NCI-H1092 treated with DMSO at 0.1 percent for 48 hours (cell line): ENCODE data around the gene BCAR1.
"Not testable (repeated sequence)": the region's sequence is repeated elsewhere in the genome, so short reads cannot be mapped to it uniquely, and the experiment has no call there.

Source experiments
- DNase-seq: peaks from one replicate; lab custom pipeline; 2025; lab: John Stamatoyannopoulos, UW

Gene BCAR1

GRCh38 chr16:75224306-75225082 lies 26.9 kb downstream of the BCAR1 start:
- DNase-seq: no peak

- DNase-seq: not testable (repeated sequence)
These were observed 28.3 kb downstream of the BCAR1 start for GRCh38 chr16:75223129-75223528.

DNA sequence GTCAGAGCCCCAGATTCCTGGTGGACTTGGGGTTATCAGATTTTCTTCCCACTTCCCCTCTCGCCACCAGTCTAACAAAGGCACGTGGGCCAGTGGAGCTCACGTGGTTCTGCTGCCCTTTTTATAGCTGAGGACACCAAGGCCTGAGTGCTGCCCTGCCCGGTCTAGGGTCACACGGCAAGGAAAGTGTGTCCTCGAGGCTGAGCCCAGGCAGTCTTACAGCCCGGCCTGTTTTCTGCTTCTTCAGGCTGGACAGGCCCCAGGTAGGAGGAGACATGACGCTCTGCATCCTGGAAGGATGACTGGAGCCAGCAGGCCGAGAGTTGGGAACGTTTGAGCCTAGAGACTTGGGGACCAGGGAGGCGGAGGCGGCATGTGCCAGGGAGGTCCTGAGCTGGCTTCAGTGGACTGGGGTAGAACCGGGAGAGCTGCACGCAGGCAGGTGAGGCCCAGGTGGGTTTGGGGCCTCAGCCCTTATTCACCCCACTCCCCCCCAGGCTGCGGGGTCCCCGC lies 29.1 kb downstream of the BCAR1 start:
- DNase-seq: no peak

GRCh38 chr16:75219838-75220237 lies 31.6 kb downstream of the BCAR1 start:
- DNase-seq: no peak

GRCh38 chr16:75219088-75219487 lies 32.3 kb downstream of the BCAR1 start:
- DNase-seq: no peak

- DNase-seq: no peak
These were observed 33.0 kb downstream of the BCAR1 start, which contains the start of gene CTRB1 for GRCh38 chr16:75218256-75219076. Gene CTRB1 (plus strand): TSS chr16:75218988. CDS start chr16:75219008, 20 bp downstream.

GRCh38 chr16:75217389-75217851 lies 34.0 kb downstream of the BCAR1 start:
- DNase-seq: no peak

DNA sequence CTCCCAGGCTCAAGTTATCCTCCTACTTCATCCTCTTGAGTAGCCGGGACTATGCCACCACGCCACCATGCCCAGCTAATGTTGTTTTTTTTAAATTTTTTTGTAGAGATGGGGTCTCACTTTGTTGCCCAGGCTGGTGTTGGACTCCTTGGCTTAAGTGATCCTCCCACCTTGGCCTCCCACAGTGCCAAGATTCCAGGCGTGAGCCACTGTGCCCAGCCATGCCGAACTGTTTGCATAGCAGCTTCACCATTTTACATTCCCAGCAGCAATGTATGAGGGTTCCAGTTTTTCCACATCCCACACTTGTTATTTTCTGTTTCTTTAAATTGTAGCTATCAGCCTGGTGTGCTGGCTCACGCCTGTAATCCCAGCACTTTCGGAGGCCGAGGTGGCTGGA lies 34.8 kb downstream of the BCAR1 start:
- no peak for DNase-seq

GRCh38 chr16:75216127-75216526 lies 35.3 kb downstream of the BCAR1 start:
- no peak for DNase-seq

DNA sequence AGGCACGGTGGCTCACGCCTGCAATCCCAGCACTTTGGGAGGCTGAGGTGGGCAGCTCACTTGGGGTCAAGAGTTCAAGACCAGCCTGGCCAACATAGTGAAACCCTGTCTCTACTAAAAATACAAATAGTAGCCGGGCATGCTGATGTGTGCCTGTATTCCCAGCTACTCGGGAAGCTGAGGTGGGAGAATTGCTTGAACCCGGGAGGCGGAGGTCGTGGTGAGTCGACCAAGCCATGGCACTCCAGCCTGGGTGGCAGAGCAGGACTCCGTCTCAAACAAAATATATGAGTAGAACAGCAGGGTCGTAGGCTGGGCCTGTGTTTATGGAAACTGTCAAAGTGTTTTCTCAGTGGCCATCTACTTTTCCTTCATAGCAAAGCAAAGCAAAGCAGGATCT lies 40.1 kb downstream of the BCAR1 start:
- DNase-seq: not testable (repeated sequence)

DNA sequence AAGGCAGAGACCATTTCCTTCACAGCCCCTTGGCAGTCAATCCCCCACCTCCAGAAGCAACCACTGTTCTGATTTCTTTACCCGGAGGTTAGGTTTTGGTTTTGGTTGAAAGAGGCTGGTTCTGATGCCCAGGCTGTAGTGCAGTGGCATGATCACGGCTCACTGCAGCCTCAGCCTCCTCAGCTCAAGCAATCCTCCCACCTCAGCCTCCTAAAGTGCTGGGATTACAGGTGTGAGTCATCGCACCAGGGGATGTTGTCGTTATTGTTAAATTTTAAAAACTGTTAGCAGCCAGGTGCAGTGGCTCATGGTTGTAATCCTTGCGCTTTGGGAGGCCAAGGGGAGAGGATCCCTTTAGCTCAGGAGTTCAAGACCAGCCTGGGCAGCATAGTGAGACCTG lies 41.5 kb downstream of the BCAR1 start:
- DNase-seq: no peak

GRCh38 chr16:75209514-75209913 lies 41.9 kb downstream of the BCAR1 start:
- not testable (repeated sequence) for DNase-seq

- DNase-seq: no peak
These were observed 42.4 kb downstream of the BCAR1 start for GRCh38 chr16:75208861-75209505.

GRCh38 chr16:75208242-75208825 lies 43.1 kb downstream of the BCAR1 start:
- DNase-seq: no peak

- DNase-seq: no peak
These were observed 43.6 kb downstream of the BCAR1 start for GRCh38 chr16:75207831-75208230.

- no peak for DNase-seq
These were observed 44.5 kb downstream of the BCAR1 start, which contains the start of gene CTRB2 for GRCh38 chr16:75206749-75207451. Gene CTRB2 (minus strand): TSS chr16:75207161. CDS start chr16:75207141, 20 bp downstream.

DNA sequence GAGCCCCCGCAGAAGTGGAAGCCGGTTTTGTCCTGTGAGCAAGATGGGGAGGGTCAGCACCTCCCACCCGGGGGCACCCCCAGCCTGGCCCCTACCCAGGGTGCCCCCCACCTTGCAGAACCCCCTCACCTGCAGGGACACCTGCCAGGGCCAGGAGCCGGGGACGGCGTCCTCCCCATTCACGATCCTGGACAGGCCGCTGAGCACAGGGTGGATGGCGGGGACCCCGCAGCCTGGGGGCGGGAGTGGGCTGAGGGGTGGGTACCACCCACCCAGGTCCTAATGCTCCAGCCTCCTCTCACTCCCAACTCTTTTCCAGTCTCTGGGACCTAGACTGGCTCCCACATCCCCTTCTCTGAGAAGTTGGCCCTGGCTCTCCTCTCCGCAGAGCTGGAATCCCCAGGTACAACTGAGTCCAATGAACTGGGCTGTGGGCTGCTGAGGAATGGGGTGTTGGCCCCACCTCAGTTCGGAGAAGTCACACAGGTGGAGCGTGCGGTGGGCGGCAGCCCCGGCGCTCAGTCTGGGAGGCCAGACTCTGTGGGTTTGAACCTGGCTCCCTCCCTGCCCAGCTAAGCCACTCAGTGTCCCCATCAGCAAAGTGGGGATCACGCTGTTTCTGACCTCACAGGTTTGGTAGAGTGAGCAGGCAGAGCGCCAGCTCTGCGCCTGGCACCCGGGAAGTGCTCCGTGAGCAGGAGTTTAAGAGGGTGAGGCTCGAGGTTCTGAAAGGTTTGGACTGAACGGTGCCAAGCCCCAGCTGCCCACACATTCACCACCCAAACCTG lies 45.3 kb downstream of the BCAR1 start:
- not testable (repeated sequence) for DNase-seq

DNA sequence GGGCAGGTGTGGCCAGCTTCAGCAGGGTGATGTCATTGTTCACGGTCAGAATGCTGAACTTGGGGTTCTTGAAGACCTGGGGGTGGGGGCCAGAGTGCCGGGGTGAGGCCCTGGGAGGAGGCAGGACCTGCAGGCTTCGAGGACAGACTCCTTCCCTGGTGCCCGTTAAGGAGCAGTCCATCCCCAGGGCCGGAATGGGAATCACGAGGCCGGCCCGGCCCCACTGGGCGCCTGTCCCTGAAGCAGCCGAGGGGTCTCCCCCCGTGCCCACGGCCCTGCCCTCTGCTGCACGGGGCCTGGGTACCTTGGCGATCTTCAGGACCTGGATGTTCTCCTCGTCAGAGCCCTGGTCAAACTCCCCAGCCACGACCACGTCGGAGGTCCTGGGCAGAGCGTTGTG lies 46.0 kb downstream of the BCAR1 start:
- not testable (repeated sequence) for DNase-seq

DNA sequence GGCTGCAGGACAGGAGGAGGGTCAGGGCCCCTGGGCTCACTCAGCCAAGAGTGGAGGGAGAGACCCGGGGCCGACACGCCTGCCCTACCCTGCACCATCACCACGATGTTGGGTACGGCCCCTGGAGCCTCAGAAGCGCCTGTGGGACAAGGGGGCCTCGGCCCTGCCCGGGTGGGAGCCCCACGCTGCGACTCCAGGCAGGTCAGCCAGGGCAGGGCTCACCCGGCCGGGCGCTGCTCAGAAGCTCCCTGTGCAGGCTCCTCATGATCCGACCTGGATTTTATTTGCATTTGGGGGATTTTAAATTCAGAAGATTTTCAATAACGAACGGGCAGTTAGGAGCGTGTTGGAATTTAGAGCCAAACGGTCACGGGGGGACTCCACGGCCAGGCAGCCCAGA lies 46.5 kb downstream of the BCAR1 start:
- DNase-seq: not testable (repeated sequence)

DNA sequence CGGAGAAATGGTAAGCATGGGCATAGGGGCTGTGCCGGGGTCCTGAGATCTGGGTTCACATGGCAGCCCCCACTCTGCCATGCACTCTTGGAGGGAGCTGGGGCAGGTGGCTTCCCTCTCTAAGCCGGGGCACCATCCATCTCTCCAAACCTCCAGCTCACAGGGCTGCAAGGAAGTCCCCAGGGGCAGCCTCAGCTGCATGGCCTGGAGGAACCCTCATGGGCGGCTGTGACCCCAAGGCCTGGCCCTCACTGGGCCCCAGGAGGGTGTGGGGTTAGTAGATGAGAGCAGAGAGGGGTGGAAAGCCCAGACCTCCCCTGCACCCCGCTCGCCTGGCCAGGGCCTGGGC lies 47.0 kb downstream of the BCAR1 start:
- DNase-seq: no peak
